AG09319 (cell line): ENCODE results near the gene CDHR5.
"Not testable (repeated sequence)": the region's sequence is repeated elsewhere in the genome, so short reads cannot be mapped to it uniquely, and the experiment has no call there.

Experiments used
- DNase-seq: peaks from one replicate; pipeline ENCODE4 v3.0.0-alpha.2; 2010; ENCODE audit warnings: low read depth; ENCODE audit errors: extremely low read depth
- CTCF ChIP-seq: IDR thresholded peaks from 2 replicates; pipeline ENCODE4 v1.5.1; 2011; ENCODE audit warnings: low read depth, mild to moderate bottlenecking, inconsistent platforms, low read length, moderate library complexity

The CDHR5 gene

DNA sequence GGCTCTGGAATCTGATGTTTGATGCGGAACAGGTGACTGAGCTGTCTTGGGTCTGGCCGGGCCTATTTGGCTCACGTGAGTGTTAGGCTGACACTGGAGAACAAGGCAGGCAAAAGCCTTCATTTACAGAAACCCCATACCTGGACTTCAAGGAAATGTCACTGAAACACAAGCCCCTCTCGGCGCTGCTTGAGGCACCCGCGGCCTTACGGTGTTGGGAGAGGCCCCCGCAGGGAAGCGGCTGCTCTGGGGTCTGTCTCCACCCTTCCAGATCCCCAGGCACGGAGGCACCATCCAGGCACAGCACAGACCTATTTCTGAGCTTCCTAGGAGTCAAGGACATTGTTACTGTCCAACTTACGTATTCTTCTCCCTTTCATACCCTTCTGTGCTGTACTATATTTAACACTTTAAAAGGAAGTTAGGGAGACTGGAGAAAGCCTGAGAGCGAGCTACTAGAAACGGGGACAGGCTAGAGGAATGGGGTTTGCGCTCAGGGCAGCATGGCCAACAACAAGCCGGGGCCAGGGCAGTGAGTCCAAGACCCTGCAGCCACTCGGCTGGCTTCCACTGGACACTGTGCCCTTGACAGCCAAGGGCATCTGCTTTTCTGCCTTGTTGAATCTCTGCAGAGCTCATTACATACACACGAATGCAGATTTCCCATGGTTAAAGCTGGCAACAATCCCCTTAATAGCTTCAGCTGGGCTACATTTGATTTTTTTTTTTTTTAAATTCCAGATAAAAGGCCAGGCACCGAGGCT, 36.1 kb upstream of the CDHR5 start:
- TF ChIP-seq CTCF = no peak
- DNase-seq = no peak

DNA sequence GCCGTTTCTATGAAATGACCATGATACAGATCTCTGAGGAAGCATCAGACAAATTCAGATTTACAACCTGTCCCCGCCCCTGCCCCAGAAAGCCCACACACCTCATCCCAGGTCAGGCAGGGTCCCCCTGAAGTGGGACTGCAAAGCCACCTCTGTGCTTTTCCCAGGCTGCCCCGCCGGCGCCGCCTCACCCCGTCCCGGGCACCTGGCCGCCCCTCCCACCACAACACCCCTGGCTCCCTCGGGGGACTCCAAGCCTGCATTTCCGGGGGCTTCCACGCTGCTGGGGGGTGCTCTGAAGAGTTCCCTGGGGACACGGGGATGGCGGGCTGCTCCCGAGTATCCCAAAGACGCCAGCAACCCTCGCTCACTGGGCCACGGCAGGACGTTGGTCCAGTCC, 35.5 kb upstream of the CDHR5 start:
- TF ChIP-seq CTCF = no peak
- no peak for DNase-seq

DNA sequence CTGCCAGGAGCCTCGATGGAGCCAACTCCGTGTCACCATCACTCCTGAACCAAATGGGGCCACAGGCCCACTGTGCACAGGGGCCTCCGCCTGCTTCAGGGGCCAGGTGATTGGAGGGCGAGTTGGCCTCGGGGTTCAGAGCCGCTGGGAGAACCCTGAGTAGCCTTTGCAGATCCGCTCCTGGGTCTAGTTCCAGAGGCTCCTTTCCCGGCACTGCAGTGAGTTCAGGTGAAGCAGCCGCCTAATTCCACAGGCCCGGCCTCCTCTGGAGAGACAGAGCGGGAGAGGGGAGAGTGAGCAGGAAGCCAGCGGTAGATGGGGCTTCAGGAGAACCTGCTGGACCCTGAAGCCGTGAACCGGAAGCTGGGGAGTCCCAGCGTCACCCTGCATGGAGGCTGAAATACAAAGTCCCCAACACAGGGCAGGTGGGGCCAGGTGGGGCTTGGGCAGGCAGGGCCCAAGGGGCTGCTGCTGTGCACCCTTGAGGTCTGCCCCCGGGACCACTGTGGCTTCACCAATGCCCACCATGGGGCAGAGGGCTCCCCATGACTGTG, 34.9 kb upstream of the CDHR5 start:
- TF ChIP-seq CTCF = no peak
- no peak for DNase-seq

DNA sequence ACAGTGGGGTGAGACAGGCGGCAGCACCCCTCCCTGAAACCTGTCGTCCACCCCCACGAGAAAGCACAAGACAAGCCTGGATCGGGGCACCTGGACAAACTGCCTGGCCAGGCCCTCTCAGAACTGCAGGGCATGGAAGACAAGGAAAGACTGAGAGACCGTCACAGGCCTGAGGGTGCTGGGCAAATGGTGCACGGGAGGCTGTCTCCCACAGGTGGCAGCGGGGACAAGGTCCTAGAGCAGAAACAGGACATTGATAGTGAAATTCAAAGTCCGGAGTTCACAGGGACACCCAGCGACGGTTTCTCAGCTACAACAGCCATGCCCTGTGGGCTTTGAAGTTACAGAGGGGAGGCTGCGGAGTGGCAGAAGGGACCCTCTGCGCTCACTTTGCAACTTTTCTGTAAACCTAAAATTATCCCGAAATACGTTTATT, 33.0 kb upstream of the CDHR5 start:
- no peak for TF ChIP-seq CTCF
- DNase-seq = no peak

DNA sequence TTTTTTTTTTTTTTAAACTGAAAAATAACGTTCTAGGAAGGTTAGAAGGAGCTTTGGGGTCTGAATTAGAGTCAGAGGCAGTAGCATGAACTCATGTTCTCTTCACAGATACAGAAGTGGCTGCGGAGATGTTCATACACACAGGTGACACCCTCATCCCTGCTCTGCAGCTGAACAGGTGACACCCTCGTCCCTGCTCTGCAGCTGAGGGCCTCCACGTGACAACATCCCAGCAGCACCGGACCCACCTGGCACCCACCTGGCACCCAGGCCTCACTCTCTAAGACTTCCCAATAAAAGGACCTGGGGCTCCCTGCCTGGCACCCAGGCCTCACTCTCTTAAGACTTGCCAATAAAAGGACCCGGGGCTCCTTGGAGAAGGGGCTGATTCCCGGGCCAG, 32.1 kb upstream of the CDHR5 start:
- no peak for TF ChIP-seq CTCF
- no peak for DNase-seq

GRCh38 chr11:656426-656825, 31.7 kb upstream of the CDHR5 start:
- DNase-seq = no peak
- no peak for TF ChIP-seq CTCF

- DNase-seq = no peak
- no peak for TF ChIP-seq CTCF
These were observed 30.4 kb upstream of the CDHR5 start for GRCh38 chr11:655036-655726.

GRCh38 chr11:654444-654843, 29.7 kb upstream of the CDHR5 start:
- not testable (repeated sequence) for DNase-seq
